ENCODE results near the gene ATP10B. TPM values are rescaled to one million over a fixed set of nuclear protein-coding genes. Genes with fewer than 3 reads are reported as not detected.

The ATP10B gene
- total RNA-seq, 1 donor from 2014 or later, result not detected

GRCh38 chr5:160685219-160685618 lies 166.8 kb downstream of the ATP10B start:
- no peak for DNase-seq
- Histone ChIP-seq H3K4me3 (no peak overlapping the region), H3K9me3 (replicated peaks) (peaks cover 7% of the 10 kb centered on the region), H3K36me3 (no peaks in the 10 kb centered on the region), H3K4me1 (no peaks in the 10 kb centered on the region), H3K27me3 (ENCODE audit: low read depth) (no peaks in the 10 kb centered on the region), H3K27ac (replicated peaks) (no peak overlapping the region)
- TF ChIP-seq CTCF (IDR thresholded peaks at IDR 0.05; ENCODE audit: borderline replicate concordance), result no peak
- intact Hi-C loops (cut with micrococcal nuclease), result no loop called here

GRCh38 chr5:160679567-160680309 lies 172.3 kb downstream of the ATP10B start:
- TF ChIP-seq CTCF (IDR thresholded peaks at IDR 0.05; ENCODE audit: borderline replicate concordance), result no peak
- no peaks in the 10 kb centered on the region for H3K4me1 ChIP-seq
- H3K36me3 ChIP-seq, result no peaks in the 10 kb centered on the region
- no peak overlapping the region for H3K4me3 ChIP-seq
- peaks cover 7% of the 10 kb centered on the region for H3K9me3 ChIP-seq (replicated peaks)
- intact Hi-C loops (cut with micrococcal nuclease), result no loop called here
- DNase-seq, result no peak
- H3K27me3 ChIP-seq (ENCODE audit: low read depth), result peaks cover 5% of the 10 kb centered on the region
- H3K27ac ChIP-seq (replicated peaks), result no peak overlapping the region

GRCh38 chr5:160675988-160676387 lies 176.0 kb downstream of the ATP10B start:
- Histone ChIP-seq H3K27me3 (ENCODE audit: low read depth) (peaks cover 7% of the 10 kb centered on the region), H3K4me3 (no peak overlapping the region), H3K9me3 (replicated peaks) (peaks cover 7% of the 10 kb centered on the region), H3K4me1 (no peaks in the 10 kb centered on the region), H3K27ac (replicated peaks) (no peak overlapping the region), H3K36me3 (no peaks in the 10 kb centered on the region)
- no peak for DNase-seq
- TF ChIP-seq CTCF (IDR thresholded peaks at IDR 0.05; ENCODE audit: borderline replicate concordance), result no peak
- intact Hi-C loops (cut with micrococcal nuclease), result no loop called here

GRCh38 chr5:160674901-160675300 lies 177.1 kb downstream of the ATP10B start:
- no peak for TF ChIP-seq CTCF (IDR thresholded peaks at IDR 0.05; ENCODE audit: borderline replicate concordance)
- intact Hi-C loops (cut with micrococcal nuclease), result no loop called here
- H3K27ac ChIP-seq (replicated peaks), result no peak overlapping the region
- no peaks in the 10 kb centered on the region for H3K4me1 ChIP-seq
- DNase-seq, result no peak
- H3K27me3 ChIP-seq (ENCODE audit: low read depth), result peaks cover 7% of the 10 kb centered on the region
- no peaks in the 10 kb centered on the region for H3K9me3 ChIP-seq (replicated peaks)
- no peak overlapping the region for H3K4me3 ChIP-seq
- H3K36me3 ChIP-seq, result no peaks in the 10 kb centered on the region

- Histone ChIP-seq H3K4me1 (no peaks in the 10 kb centered on the region), H3K4me3 (no peak overlapping the region), H3K9me3 (replicated peaks) (no peaks in the 10 kb centered on the region), H3K27ac (replicated peaks) (no peak overlapping the region), H3K27me3 (ENCODE audit: low read depth) (peaks cover 7% of the 10 kb centered on the region), H3K36me3 (no peaks in the 10 kb centered on the region)
- intact Hi-C loops (cut with micrococcal nuclease), result no loop called here
- no peak for TF ChIP-seq CTCF (IDR thresholded peaks at IDR 0.05; ENCODE audit: borderline replicate concordance)
- no peak for DNase-seq
Observed at GRCh38 chr5:160672521-160672920, 179.5 kb downstream of the ATP10B start.
